HTERT RPE-1 (cell line): ENCODE results near the gene ZNF681.
"Not testable (repeated sequence)": the region's sequence is repeated elsewhere in the genome, so short reads cannot be mapped to it uniquely, and the experiment has no call there.

Source experiments
- in situ Hi-C: fragments of 300-500 bp; cut with MboI; formaldehyde crosslinking; loops from 4 replicates; pipeline ENCODE4 v1.14.3; 2020; ENCODE audit warnings: low sequenced_read_pairs

The ZNF681 gene

DNA sequence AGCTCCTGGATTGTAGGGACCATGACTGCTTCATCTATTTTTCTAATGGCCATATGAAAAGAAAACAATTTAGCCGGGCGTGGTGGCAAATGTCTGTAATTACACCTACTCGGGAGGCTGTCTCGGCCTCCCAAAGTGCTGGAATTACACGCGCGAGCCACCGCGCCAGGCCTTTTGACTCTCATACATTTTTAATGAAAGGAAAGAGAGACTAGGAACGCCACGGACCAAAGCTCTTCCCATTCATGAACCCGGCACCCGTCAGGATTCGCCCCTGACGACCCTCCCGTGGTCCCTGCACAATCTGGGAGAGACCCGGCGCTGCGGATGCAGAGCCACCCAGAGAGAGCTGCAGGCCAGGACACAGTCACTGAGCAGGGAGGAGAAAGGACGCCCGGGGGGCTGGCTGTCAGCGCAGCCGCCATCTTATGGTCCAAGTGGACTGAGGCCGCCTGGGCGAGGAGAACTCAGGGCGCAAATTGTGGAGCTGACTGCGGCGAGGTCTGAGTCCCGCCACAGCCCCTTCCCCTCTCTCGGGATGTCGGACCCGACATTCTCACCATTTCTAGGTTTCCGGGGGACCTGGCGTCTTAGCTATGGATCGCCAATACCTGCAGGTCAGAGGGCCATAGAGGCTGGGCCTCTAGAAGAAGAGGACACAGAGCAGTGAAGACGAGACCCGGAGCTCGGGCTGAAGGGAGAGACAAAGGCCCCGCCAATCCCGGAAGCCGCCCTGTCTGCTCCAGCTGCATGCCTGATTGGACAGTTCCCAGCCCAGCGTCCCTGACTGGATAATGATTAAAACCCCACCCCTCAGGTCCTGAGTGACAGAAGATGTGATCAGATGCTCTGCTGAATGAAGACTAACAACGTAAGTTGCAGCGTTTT, at the start of gene ZNF681:
Gene ZNF681 (minus strand): TSS at position 705 of the 888 bp plus-strand sequence. CDS start 142 bp downstream, at position 563.
- in situ Hi-C loops: no loop called here

DNA sequence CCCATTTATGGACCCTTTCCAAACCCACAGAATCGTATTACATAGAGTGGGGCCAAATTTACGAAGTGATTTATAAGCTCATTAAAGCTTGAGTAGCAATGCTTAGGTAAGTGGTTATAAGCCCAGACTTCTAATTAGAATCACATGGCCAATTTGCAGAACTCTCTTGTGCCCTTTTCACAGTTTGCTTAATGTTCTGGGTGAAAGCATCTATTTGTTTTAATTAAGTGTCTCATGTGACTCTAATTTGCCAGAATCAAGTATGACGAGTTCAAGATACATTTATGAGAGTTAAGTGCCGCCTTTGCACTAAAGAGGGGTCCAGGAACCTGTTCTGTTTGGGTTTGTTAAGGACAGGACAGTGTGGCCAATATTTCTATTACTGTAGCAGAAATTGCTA, 46.0 kb upstream of the ZNF681 start:
- in situ Hi-C loops: no loop called here

DNA sequence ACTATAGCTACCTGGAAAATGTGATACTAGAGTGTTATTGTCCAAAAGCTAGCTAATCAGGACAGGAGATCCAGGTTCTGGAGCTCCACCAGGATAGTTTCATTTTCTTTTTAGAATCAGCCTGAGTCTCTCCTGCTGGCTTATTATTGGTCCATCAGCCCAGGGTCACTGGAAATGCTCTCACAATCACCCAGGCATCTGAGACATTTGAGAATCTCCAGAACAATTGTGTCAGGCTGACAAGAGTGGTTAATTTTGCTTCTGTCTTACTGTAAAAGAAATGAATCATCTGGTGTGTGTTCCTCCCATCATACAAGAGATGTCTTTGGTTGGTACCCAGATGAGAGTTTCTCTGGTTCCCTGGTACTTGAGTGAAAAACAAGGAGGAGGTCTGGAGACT, 43.6 kb upstream of the ZNF681 start:
- in situ Hi-C loops: no loop called here

DNA sequence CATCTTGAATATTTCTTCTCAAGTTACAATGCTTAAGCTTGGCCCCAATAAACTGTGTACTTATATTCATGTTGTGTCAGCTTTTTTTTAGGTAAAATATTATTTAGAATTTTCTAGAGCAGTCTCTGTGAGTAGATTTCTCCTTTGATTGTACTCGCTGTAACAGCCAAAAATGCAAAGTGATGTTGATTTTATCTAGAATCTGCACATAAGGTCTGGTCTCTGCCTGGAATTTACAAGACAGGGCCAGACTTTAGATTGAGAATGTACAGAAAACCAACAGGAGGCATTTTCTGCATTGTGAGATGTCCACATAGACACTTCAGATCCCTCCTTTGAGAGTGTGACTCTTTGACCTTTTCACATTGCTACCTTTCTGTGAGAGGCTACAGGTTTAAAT, 43.1 kb upstream of the ZNF681 start:
- in situ Hi-C loops: no loop called here

DNA sequence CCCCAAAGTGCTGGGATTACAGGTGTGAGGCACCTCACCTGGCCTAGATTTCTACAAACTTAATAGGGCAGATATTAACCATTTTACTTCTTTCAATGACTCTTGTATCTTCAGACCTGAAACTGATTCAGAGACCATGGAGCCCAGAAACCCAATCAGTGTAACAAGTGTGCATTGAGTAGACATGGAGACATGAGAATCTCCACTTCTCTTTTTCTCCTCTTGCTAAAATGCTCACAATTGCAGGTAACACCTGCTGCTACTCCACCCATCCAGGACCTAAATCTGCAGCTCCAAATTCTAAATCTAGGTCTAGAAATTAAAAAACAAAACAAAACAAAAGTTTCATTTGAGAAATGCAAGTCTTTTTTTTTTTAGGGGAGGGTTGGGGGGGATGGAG, 42.2 kb upstream of the ZNF681 start:
- in situ Hi-C loops: no loop called here

DNA sequence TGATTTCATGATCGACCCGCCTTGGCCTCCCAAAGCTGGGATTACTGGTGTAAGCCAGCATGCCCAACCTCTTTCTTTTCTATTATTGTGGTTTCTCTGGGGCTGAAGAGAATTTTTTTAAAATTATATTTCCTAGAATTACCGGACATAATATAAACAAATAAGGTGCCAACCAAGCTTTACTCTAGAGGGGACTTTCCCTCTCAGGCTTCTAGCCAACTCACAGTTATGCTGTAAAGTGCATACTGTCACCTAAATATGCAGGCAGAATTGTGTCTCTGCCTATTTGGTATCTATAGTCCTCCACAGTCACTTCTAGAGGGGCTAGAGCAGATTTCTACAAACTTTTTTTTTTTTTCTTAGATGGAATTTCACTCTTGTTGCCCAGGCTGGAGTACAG, 41.6 kb upstream of the ZNF681 start:
- in situ Hi-C loops: no loop called here

DNA sequence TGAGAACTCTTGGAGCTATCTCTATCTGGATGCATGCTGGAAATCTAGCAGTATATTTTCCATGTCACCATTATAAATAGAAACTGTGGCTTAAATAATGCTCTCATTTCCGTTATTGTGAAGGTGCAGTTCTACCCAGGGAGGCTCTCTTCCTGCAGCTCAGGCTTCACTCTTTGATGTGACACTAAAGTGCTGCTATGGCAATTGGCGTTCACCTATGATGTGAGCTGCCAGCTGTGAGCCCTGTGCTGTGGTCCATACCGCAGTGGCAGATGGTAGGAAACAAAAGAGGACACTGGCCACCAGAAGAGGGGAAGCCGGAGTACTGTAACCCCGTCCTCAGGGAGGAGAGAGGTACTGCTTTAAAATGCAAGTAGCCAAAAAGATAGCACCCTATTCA, 40.6 kb upstream of the ZNF681 start:
- in situ Hi-C loops: no loop called here

DNA sequence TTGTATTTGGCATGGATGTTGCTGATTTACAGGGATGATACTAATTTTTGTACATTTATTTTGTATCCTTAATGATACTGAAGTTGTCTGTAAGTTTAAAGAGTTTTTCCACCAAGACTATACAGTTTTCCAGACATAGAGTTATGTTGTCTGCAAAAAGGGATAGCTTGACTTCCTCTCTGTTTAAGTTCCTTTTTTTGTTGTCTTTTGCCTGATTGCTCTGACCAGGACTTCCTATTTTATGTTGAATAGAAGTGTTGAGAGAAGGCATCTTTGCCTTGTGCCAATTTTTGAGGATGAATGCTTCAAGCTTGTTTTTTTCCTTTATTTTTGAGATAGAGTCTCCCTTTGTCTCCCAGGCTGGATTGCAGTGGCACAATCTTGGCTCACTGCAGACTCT, 36.8 kb upstream of the ZNF681 start:
- in situ Hi-C loops: no loop called here

DNA sequence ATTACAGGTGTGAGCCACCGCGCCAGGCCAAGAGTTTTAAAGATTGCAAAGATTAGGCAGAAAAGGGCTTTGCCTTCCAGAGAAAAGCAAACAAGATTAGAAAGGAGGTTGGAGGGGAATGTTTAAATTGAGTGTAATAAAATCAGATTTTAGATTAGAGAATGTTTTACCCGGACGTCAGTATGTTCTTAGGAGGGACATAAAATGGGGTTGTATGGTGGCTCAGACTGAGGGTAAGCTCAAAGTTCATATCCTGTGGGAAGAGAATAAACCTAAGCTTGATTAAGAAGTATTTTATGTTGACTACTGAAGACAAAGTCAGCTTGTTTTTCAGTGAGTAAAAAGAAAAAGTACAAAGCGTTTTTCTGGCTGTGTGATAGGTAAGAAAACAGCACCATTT, 34.1 kb upstream of the ZNF681 start:
- in situ Hi-C loops: no loop called here

DNA sequence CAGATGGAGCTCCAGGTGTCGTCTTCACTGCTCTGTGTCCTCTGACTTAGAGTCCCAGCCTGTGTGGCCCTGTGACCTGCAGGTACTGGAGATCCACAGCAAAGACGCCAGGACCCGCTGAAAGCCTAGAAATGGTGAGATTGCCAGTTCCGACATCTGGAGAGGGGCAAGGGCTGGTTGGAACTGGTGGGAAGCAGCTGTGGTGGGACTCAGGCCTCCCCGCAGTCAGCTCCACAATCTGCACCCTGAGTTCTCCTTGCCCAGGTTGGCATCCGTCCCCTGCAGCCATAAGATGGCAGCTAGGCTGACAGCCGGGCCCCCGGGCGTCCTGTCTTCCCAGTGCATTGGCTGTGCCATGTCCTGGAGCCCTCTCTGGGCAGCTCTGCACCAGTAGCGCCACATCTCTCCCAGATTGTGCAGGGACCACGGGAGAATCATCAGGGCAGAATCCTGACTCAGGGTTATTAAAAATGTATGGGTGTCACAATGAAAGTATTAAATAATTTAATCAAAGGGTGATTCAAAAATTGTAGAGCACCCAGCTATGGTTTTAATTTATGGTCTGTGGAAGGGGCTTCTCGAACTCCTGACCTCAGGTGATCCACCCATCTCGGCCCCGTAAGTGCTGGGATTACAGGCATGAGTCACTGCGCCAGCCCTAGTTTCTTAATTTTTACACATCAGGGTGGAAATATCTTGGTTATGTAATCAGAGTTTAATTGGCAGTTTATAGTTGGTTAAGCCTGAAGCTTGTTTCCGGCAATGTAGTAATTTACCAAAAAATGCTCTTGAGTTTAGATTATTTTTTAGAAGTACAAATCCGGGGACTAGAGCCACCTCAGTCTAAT, 32.2 kb upstream of the ZNF681 start:
- in situ Hi-C loops: no loop called here

DNA sequence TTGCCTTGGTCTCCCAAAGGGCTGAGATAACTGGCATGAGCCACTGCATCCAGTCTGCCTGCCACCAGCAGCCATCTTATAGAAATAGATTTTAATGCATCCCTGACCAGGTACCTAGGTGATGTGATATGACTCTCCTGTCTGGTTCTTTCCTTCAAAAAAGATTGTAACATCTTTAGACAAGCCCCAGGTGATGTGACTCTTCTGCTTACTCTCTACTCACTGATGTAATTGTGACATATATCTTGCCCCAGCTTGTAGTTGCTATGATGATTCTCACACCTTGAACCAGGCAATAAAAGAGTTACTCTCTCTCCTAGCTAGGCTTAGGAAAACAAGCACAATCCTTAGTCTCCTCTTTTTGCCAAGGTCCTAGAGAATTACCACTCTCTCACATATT, 30.6 kb upstream of the ZNF681 start:
- in situ Hi-C loops: no loop called here

DNA sequence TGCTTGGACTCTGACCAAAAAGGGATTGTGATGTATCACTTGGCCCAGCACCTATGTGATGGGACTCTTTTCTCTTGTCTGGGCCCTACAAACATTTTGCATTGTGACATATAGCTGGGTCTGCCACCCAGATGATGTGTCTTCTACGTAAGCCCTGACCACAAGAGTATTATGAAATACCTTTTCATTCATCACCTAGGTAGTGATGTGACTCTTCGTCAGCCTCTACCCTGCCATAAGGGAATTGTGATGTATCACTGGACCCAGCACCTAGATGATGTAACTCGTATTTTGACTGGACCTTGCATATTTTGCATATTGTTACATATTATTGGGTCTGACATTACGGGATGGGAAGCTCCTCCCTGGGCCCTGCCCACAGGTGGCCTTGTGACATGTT, 29.7 kb upstream of the ZNF681 start:
- in situ Hi-C loops: no loop called here

DNA sequence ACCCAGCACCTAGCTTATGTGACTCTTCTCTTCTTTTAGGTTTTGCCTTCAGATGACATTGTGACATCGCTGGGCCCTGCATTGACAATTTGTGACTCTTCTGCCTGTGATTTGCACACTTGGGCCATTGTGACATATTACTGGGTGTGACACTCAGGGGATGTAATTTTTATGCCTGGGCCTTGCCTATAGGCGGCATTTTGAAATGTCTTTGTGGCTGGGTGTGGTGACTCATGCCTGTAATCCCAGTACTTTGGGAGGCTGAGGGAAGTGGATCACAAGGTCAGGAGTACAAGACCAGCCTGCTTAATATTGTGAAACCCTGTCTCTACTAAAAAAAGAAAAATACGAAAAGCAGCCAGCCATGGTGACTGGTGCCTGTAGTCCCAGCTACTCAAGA, 28.4 kb upstream of the ZNF681 start:
- in situ Hi-C loops: no loop called here

DNA sequence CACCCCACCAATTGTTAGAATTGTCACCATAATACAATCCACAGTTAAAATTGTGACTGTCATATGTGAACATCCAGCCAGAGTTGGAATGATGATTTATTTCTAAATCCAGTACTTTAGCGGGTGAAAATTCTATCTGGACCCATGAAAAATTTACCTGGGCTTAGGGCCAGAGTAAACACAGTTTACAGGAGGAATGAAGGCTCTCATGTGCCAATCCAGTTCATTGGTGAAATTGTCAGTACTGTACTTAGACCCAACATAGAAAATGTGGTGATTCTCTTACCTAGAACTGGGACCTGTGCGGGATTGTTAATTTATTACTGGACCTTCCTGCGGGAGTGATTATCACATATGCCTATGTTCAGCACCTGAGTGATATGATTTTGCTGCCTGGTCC, 27.3 kb upstream of the ZNF681 start:
- in situ Hi-C loops: no loop called here

DNA sequence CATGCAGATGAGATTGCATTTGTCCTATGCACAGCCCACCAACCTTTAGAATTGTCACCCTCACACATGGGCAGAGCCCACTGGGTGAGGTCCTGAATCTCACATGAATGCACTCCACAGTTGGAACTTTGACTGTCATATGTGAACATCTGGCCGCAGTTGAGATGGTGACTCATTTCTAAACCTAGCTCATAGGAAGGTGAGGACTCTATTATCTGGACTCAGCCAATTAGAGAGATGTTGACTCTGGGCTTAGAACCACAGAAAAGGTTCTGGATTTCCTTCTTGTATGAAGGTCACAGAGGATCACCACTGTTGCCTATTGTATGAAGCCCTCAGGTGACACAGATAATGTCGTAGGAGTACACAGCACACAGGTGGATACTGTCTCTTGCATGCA, 25.6 kb upstream of the ZNF681 start:
- in situ Hi-C loops: no loop called here

DNA sequence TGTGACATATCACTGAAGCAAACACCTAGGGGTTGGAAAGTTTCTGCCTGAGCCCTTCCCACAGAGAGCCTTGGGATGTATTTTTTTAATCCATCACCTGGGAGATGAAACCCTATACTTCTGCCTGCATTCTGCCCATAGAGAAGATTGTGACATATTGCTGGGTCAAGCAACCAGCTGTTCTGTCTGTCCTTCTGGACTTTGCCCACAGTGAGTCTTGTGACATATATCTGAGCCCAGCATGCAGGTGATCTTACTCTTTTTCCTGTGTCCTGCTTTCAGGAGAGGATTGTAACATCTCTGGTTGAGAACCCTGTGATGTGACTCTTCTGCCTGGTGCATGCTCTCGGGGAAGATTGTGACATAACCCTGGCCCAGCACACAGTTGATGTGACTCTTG, 24.9 kb upstream of the ZNF681 start:
- in situ Hi-C loops: no loop called here

DNA sequence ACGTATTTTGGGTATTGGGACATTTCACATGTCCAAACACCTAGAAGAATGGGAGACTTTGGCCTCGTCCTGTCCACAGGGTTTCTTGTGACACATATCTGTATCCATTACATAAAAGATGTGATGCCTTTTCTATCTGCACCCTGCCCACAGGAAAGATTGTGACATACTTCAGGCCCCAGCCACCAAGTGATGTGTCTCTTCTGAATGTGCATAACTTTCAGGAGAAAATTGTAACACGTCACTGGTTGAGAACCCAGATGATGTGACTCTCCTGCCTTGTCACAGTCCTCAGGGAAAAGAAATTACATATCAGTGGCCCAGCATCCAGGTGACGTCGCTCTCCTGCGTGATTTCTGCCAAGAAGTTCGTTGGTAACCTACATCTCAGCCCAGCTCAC, 21.0 kb upstream of the ZNF681 start:
- in situ Hi-C loops: no loop called here

DNA sequence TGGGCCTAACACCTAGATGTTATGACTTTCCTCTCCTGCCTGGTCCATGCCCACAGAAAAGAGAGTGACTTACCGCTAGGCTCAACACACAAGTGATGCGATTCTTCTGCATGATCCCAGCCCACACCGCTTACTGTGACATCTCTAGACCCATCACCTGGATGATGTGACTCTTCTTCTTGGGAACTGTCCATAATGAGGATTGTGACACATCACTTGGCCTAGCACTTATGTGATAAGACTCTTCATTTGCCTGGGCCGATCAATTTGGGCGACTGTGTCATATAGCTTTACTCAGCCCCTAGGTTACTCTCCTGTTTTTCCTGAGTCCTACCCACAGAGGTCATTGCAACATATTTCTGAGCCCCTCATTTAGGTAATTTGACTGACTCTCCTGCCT, 19.9 kb upstream of the ZNF681 start:
- in situ Hi-C loops: no loop called here

DNA sequence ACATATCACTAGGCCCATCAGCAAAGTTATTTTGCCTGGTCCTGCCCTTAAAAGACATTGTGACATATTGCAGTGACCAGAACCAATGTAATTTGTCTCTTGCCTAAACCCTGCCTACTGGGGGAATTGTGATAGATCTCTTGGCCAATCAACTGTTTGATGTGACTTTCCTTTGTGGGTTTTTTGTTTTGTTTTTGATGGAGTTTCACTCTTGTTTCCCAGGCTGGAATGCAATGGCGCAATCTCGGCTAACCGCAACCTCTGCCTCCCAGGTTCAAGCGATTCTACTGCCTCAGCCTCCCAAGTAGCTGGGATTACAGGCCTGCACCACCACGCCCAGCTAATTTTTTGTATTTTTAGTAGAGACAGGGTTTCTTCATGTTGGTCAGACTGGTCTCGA, 19.3 kb upstream of the ZNF681 start:
- in situ Hi-C loops: not testable (repeated sequence)

DNA sequence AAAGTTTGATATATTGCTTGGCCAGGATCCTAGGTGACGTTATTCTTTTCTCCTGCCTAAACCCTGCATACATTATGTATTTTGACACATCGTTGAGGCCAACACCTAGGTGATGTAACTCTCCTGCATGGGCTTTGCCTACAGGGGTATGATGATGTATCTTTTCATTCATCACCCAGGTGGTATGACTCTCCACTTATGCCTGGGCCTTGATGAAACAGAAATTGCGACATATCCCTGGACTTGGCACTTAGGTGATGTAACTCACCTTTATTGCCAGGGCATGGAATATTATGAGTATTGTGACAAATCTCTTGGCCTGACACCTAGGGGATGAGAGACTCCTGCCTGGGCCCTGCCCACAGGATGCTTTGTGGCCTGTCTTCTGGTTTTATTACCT, 18.5 kb upstream of the ZNF681 start:
- in situ Hi-C loops: no loop called here

DNA sequence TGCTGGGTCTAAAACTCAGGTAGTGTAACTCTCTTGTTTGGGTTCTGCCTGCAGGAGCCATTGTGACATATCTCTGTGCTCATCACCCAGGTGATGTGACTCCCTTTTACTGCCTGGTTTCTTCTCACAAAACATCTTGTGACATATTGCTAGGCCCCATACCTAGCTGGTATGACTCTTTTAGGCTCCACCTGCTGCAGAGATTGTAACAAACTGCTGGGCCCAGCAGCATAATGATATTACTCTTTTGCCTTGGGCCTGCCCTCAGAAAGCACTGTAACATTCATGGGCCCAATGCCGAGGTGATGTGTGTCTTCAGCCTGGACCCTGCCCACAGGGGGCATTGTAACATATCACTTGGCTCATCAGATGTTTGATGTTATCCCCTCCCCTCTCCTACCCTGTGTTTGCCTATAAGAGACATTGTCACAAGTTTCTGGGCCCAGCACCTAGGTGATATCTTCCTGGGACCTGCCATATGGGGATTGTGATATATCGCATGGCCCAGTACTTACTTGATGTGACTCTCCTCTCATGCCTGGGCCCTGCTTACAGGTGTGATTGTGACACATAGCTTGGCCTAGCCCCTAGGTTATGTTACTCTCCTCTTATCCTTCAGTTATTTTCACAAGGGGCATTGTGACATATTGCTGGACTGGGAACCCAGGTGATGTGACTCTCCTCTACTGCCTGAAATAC, 18.0 kb upstream of the ZNF681 start:
- in situ Hi-C loops: no loop called here
